Panc1 (cell line): Measurements from ENCODE around the gene NKX1-2. TPM values are rescaled to one million over a fixed set of nuclear protein-coding genes. Genes with fewer than 3 reads are reported as not detected.

Experiments
- ATAC-seq: fragments of 200-7000 bp; cut with Tn5 transposase; 2 replicates; pipeline ENCODE4 v1.9.1; 2020; ENCODE audit warnings: mild to moderate bottlenecking, moderate library complexity
- BruUV-seq: library from RNA; stranded (reverse); fragments of 400-500 nt; replicated peaks from 2 replicates; lab custom pipeline; 2021; lab: Mats Ljungman, UMichigan
- CTCF ChIA-PET: fragments of 300-600 bp; sonication (Branson Sonifier 250); formaldehyde crosslinking; loops from one replicate; lab custom pipeline; 2022; ENCODE audit warnings: antibody characterized with exemption; lab: Charles Lee
- POLR2A ChIA-PET: fragments of 300-600 bp; sonication (Branson Sonifier 250); formaldehyde crosslinking; loops from one replicate; lab custom pipeline; 2022; ENCODE audit warnings: antibody characterized with exemption; lab: Charles Lee
- DNase-seq: peaks from one replicate; pipeline ENCODE4 v3.0.0-alpha.2; 2010; ENCODE audit warnings: low read depth, low spot score
- H3K27ac ChIP-seq: 2 replicates; pipeline ENCODE4 v1.5.1; 2011; ENCODE audit warnings: mild to moderate bottlenecking, low read length, inconsistent platforms
- H3K27me3 ChIP-seq: fragments of 200-500 bp; sonication (Bioruptor generic); 2 replicates; pipeline ENCODE4 v1.6.0; 2014; ENCODE audit warnings: low read length, inconsistent platforms; ENCODE audit not compliant: control insufficient read depth, insufficient read depth
- H3K36me3 ChIP-seq: fragments of 200-500 bp; sonication (Bioruptor generic); 2 replicates; pipeline ENCODE4 v1.5.1; 2014; ENCODE audit warnings: inconsistent platforms, mild to moderate bottlenecking, low read length, moderate library complexity; ENCODE audit not compliant: control insufficient read depth, insufficient read depth
- H3K4me1 ChIP-seq: 2 replicates; pipeline ENCODE4 v1.5.1; 2011; ENCODE audit warnings: inconsistent platforms, mild to moderate bottlenecking, low read length, moderate library complexity; ENCODE audit not compliant: control insufficient read depth, insufficient read depth
- H3K4me3 ChIP-seq, 2 experiments: 2 replicates each; pipeline ENCODE4 v1.5.1; 2011 to 2012; ENCODE audit warnings: low read depth in 2 of 2, low read length in 2 of 2, mild to moderate bottlenecking in 2 of 2, inconsistent platforms in 1 of 2, moderate library complexity in 1 of 2
- H3K9me3 ChIP-seq: fragments of 200-500 bp; sonication (Bioruptor generic); 2 replicates; pipeline ENCODE4 v1.5.1; 2014; ENCODE audit warnings: low read depth, mild to moderate bottlenecking, inconsistent platforms, low read length, moderate library complexity; ENCODE audit not compliant: control insufficient read depth, insufficient read depth
- CTCF ChIP-seq: fragments of 450-650 bp; IDR thresholded peaks from 2 replicates; pipeline ENCODE4 v1.5.1; 2017; ENCODE audit warnings: mild to moderate bottlenecking
- POLR2AphosphoS5 ChIP-seq: IDR thresholded peaks from 2 replicates; pipeline ENCODE4 v1.6.1; 2012; ENCODE audit warnings: mild to moderate bottlenecking, low read depth, low read length, moderate library complexity
- SIN3A ChIP-seq: IDR thresholded peaks from 2 replicates; pipeline ENCODE4 v1.6.1; 2012; ENCODE audit warnings: low read depth, mild to moderate bottlenecking, low read length, moderate library complexity, borderline replicate concordance; ENCODE audit not compliant: insufficient read depth
- TCF7L2 ChIP-seq: IDR thresholded peaks from 2 replicates; pipeline ENCODE4 v1.6.1; 2011; ENCODE audit warnings: mild to moderate bottlenecking, low read depth, low read length, inconsistent platforms
- in situ Hi-C: cut with HindIII; loops from 2 replicates; pipeline ENCODE4 v1.10.0; 2016; ENCODE audit warnings: low sequenced_read_pairs, low pct_unique_long_range_greater_than_20kb
- intact Hi-C: fragments of 100-400 bp; cut with micrococcal nuclease; formaldehyde crosslinking; loops from one replicate; pipeline ENCODE4 v1.10.0; 2022; ENCODE audit not compliant: unreplicated experiment
- total RNA-seq: library from RNA; stranded (reverse); gene quantifications from one replicate; pipeline ENCODE4 v1.2.1, GENCODE V29; 2021; ENCODE audit not compliant: unreplicated experiment
- TF ChIP-seq, protein P1 (sequence below), 2 experiments: IDR thresholded peaks; 2 replicates each; pipeline ENCODE4 v1.6.1; 2011 to 2012; ENCODE audit warnings: low read depth in 2 of 2, control low read depth in 1 of 2, low read length in 1 of 2, mild to moderate bottlenecking in 1 of 2, moderate library complexity in 1 of 2; ENCODE audit not compliant: insufficient read depth in 1 of 2

Gene NKX1-2
- total RNA-seq, 1 experiment from 2014 or later: 0.15 TPM

GRCh38 chr10:124451276-124451675, 1.4 kb upstream of the NKX1-2 start:
- peaks cover 15% of the 10 kb centered on the region for H3K4me1 ChIP-seq
- no peaks in the 10 kb centered on the region for H3K9me3 ChIP-seq
- no peak overlapping the region for H3K27ac ChIP-seq
- in situ Hi-C loops (no loop called here), intact Hi-C loops (no loop called here)
- H3K4me3 ChIP-seq: no peak overlapping the region
- TF ChIP-seq CTCF: no peak
- no peak for TF ChIP-seq TCF7L2
- no peak for TF ChIP-seq SIN3A
- TF ChIP-seq, protein P1, sequence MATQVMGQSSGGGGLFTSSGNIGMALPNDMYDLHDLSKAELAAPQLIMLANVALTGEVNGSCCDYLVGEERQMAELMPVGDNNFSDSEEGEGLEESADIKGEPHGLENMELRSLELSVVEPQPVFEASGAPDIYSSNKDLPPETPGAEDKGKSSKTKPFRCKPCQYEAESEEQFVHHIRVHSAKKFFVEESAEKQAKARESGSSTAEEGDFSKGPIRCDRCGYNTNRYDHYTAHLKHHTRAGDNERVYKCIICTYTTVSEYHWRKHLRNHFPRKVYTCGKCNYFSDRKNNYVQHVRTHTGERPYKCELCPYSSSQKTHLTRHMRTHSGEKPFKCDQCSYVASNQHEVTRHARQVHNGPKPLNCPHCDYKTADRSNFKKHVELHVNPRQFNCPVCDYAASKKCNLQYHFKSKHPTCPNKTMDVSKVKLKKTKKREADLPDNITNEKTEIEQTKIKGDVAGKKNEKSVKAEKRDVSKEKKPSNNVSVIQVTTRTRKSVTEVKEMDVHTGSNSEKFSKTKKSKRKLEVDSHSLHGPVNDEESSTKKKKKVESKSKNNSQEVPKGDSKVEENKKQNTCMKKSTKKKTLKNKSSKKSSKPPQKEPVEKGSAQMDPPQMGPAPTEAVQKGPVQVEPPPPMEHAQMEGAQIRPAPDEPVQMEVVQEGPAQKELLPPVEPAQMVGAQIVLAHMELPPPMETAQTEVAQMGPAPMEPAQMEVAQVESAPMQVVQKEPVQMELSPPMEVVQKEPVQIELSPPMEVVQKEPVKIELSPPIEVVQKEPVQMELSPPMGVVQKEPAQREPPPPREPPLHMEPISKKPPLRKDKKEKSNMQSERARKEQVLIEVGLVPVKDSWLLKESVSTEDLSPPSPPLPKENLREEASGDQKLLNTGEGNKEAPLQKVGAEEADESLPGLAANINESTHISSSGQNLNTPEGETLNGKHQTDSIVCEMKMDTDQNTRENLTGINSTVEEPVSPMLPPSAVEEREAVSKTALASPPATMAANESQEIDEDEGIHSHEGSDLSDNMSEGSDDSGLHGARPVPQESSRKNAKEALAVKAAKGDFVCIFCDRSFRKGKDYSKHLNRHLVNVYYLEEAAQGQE (IDR thresholded peaks at IDR 0.05; ENCODE audit: insufficient read depth in 1 of 2, low read depth in 2 of 2, low read length in 1 of 2): no peak
- no peak for TF ChIP-seq POLR2AphosphoS5
- peaks cover 63% of the 10 kb centered on the region for H3K27me3 ChIP-seq
- DNase-seq (no peak), ATAC-seq (no peak)
- ChIA-PET CTCF (no interaction called here), POLR2A (no interaction called here)
- H3K36me3 ChIP-seq: peaks cover 2% of the 10 kb centered on the region; the same call in 1 of the 2 replicates
- BruUV-seq: no TSS peak

GRCh38 chr10:124450783-124451057, 885 bp upstream of the NKX1-2 start:
- POLR2A ChIA-PET: interaction anchor here (0.6 kb wide), 1 partner anchor 23 kb away, joined by 4 read pairs; no protein-coding TSS in a partner anchor
- BruUV-seq: no TSS peak
- intact Hi-C loops: no loop called here

More at GRCh38 chr10:124450783-124451057, 885 bp upstream of the NKX1-2 start:
- in situ Hi-C loops: no loop called here
- no peaks in the 10 kb centered on the region for H3K9me3 ChIP-seq
- peaks cover 2% of the 10 kb centered on the region; the same call in 1 of the 2 replicates for H3K36me3 ChIP-seq
- CTCF ChIA-PET: no interaction called here
- peaks cover 15% of the 10 kb centered on the region for H3K4me1 ChIP-seq
- peaks cover 65% of the 10 kb centered on the region for H3K27me3 ChIP-seq
- H3K4me3 ChIP-seq: no peak overlapping the region
- DNase-seq (no peak), ATAC-seq (no peak)
- TF ChIP-seq, protein P1 (IDR thresholded peaks at IDR 0.05; ENCODE audit: insufficient read depth in 1 of 2, low read depth in 2 of 2, low read length in 1 of 2): no peak
- TF ChIP-seq SIN3A: no peak
- no peak for TF ChIP-seq CTCF
- TF ChIP-seq TCF7L2: no peak
- no peak for TF ChIP-seq POLR2AphosphoS5
- no peak overlapping the region for H3K27ac ChIP-seq
